A549 (cell line): ENCODE data around the gene PRMT5. TPM values are rescaled to one million over a fixed set of nuclear protein-coding genes. Genes with fewer than 3 reads are reported as not detected.
A peak's percentile ranks its signal among the peaks of the same experiment; 100 is the strongest.

Experiments
- ATAC-seq, 2 experiments: fragments of 200-7000 bp in 1 of 2; fragments of >200 bp in 1 of 2; cut with Nextera tagmentation in 1 of 2; cut with Tn5 transposase in 1 of 2; 3 replicates each; pipeline versions ENCODE4 v1.8.0 to v1.9.1; 2018 to 2020; ENCODE audit warnings: mild to moderate bottlenecking in 1 of 2, moderate library complexity in 1 of 2
- CTCF ChIA-PET: fragments of 300-600 bp; sonication (Branson Sonifier 250); formaldehyde crosslinking; extraction: SDS; loops from one replicate; lab custom pipeline; 2021; ENCODE audit warnings: antibody characterized with exemption, inconsistent platforms; lab: Yijun Ruan, JAX
- POLR2A ChIA-PET: fragments of 350-600 bp; formaldehyde crosslinking; extraction: SDS; loops from one replicate; lab custom pipeline; 2021; ENCODE audit warnings: antibody characterized with exemption, inconsistent platforms; lab: Yijun Ruan, JAX
- DNase-seq, 2 experiments: peaks; one replicate each; pipeline versions ENCODE4 v3.0.0 to v3.0.0-alpha.2; 2011 to 2016; ENCODE audit warnings: low read depth in 1 of 2, low spot score in 1 of 2
- FAIRE-seq: peaks from 2 replicates; lab custom pipeline; 2011; peaks lifted over from hg19 to GRCh38; lab: Jason Lieb, UNC
- H3K27ac ChIP-seq, 2 experiments: fragments of >200 bp; sonication (Bioruptor Twin); formaldehyde crosslinking; 3 replicates each; pipeline ENCODE4 v1.5.1; 2016 to 2017
- H3K4me1 ChIP-seq: fragments of >200 bp; sonication (Bioruptor Twin); formaldehyde crosslinking; 3 replicates; pipeline ENCODE4 v1.6.1; 2016
- H3K4me2 ChIP-seq: fragments of >200 bp; sonication (Bioruptor Twin); formaldehyde crosslinking; 3 replicates; pipeline ENCODE4 v1.6.1; 2016
- H3K4me3 ChIP-seq: fragments of >200 bp; sonication (Bioruptor Twin); formaldehyde crosslinking; 3 replicates; pipeline ENCODE4 v1.5.1; 2016
- H3K9me3 ChIP-seq: fragments of >200 bp; sonication (Bioruptor Twin); formaldehyde crosslinking; 3 replicates; pipeline ENCODE4 v1.6.1; 2016
- BCL3 ChIP-seq: fragments of >200 bp; sonication (Bioruptor Twin); formaldehyde crosslinking; IDR thresholded peaks from 3 replicates; pipeline ENCODE4 v1.6.1; 2016
- CEBPB ChIP-seq, 2 experiments: fragments of >200 bp in 1 of 2; sonication (Bioruptor Twin) in 1 of 2; formaldehyde crosslinking in 1 of 2; IDR thresholded peaks; 2 replicates each; pipeline ENCODE4 v1.6.1; 2012 to 2016
- CHD2 ChIP-seq: fragments of 150-350 bp; IDR thresholded peaks from 2 replicates; pipeline ENCODE4 v1.6.1; 2014; ENCODE audit warnings: low read length; ENCODE audit not compliant: partially characterized antibody
- CHD4 ChIP-seq: fragments of 200-600 bp; sonication (generic); IDR thresholded peaks from 2 replicates; pipeline ENCODE4 v1.6.1; 2016; ENCODE audit warnings: antibody characterized with exemption, mild to moderate bottlenecking, borderline replicate concordance
- CTCF ChIP-seq: fragments of >200 bp; sonication (Bioruptor Twin); formaldehyde crosslinking; IDR thresholded peaks from 3 replicates; pipeline ENCODE4 v1.5.1; 2016
- E2F6 ChIP-seq: IDR thresholded peaks from 2 replicates; pipeline ENCODE4 v1.6.1; 2012; ENCODE audit warnings: low read depth, borderline replicate concordance
- EHF ChIP-seq: fragments of 250-450 bp; sonication (Bioruptor Pico); IDR thresholded peaks from 2 replicates; pipeline ENCODE4 v1.5.0; 2020; ENCODE audit warnings: mild to moderate bottlenecking
- EHMT2 ChIP-seq: fragments of 200-600 bp; sonication (generic); IDR thresholded peaks from 2 replicates; pipeline ENCODE4 v1.6.1; 2016; ENCODE audit warnings: antibody characterized with exemption, low read depth, mild to moderate bottlenecking, moderate library complexity
- EP300 ChIP-seq, 2 experiments: fragments of >200 bp; sonication (Bioruptor Twin); formaldehyde crosslinking; IDR thresholded peaks; 2 replicates in 1 of 2; 3 replicates in 1 of 2; pipeline ENCODE4 v1.6.1; 2016 to 2017
- GATA3 ChIP-seq: IDR thresholded peaks from 2 replicates; pipeline ENCODE4 v1.6.1; 2012; ENCODE audit warnings: borderline replicate concordance
- HOXA7 ChIP-seq: fragments of 250-450 bp; sonication (Bioruptor Pico); IDR thresholded peaks from 2 replicates; pipeline ENCODE4 v1.5.0; 2020; ENCODE audit warnings: mild to moderate bottlenecking, moderate library complexity
- HOXB5 ChIP-seq: fragments of 250-450 bp; sonication (Bioruptor Pico); IDR thresholded peaks from 2 replicates; pipeline ENCODE4 v1.5.0; 2020; ENCODE audit warnings: mild to moderate bottlenecking, moderate library complexity
- JUN ChIP-seq, 2 experiments: fragments of >200 bp; sonication (Bioruptor Twin); formaldehyde crosslinking; IDR thresholded peaks; 2 replicates in 1 of 2; 3 replicates in 1 of 2; pipeline ENCODE4 v1.6.1; 2016 to 2017
- MYC ChIP-seq: IDR thresholded peaks from 2 replicates; pipeline ENCODE4 v1.6.1; 2012; ENCODE audit warnings: mild to moderate bottlenecking, inconsistent platforms, low read length, improper control_type of control experiment, borderline replicate concordance
- NPAS2 ChIP-seq: fragments of 250-450 bp; sonication (Bioruptor Pico); IDR thresholded peaks from 2 replicates; pipeline ENCODE4 v1.8.0; 2022; ENCODE audit warnings: mild to moderate bottlenecking, moderate library complexity, borderline replicate concordance
- PBX3 ChIP-seq: IDR thresholded peaks from 2 replicates; pipeline ENCODE4 v1.6.1; 2012
- RAD21 ChIP-seq, 2 experiments: fragments of >200 bp in 1 of 2; sonication (Bioruptor Twin) in 1 of 2; formaldehyde crosslinking in 1 of 2; IDR thresholded peaks in 1 of 2; conservative IDR thresholded peaks in 1 of 2; 2 replicates in 1 of 2; 3 replicates in 1 of 2; pipeline ENCODE4 v1.6.1; 2012 to 2018; ENCODE audit warnings: inconsistent platforms in 1 of 2
- SMC3 ChIP-seq: fragments of >200 bp; sonication (Bioruptor Twin); formaldehyde crosslinking; IDR thresholded peaks from 3 replicates; pipeline ENCODE4 v1.6.1; 2018; ENCODE audit warnings: inconsistent platforms
- ZFP36 ChIP-seq: fragments of 450-650 bp; IDR thresholded peaks from 2 replicates; pipeline ENCODE4 v1.6.1; 2014; ENCODE audit warnings: borderline replicate concordance; ENCODE audit not compliant: partially characterized antibody
- ZSCAN20 ChIP-seq: fragments of 250-450 bp; sonication (Bioruptor Pico); IDR thresholded peaks from 2 replicates; pipeline ENCODE4 v1.8.0; 2022; ENCODE audit warnings: mild to moderate bottlenecking, moderate library complexity
- WGBS: methylation state at CpG from one replicate; pipeline ENCODE4 v1.1.6; 2017; ENCODE audit errors: missing lambda C conversion rate; 5-methylcytosine and 5-hydroxymethylcytosine counted together
- polyA plus RNA-seq, 4 experiments: library from polyadenylated mRNA; depleted of rRNA in 3 of 4; stranded (reverse); fragments of >200 nt; fragmentation: RNase III in 1 of 4; extraction: RNeasy Plus Mini Kit Qiagen cat#74134 plus additional on column Dnase treatment in 1 of 4; gene quantifications; 2 replicates in 3 of 4; 3 replicates in 1 of 4; pipeline ENCODE4 v1.2.3, GENCODE V29; 2011 to 2017
- TF ChIP-seq, protein P1 (sequence below): IDR thresholded peaks from 2 replicates; pipeline ENCODE4 v1.6.1; 2012

Gene PRMT5
- polyA plus RNA-seq, 2 of the 4 experiments (the other 2 are of a cell fraction), result 188 to 214 TPM

DNA sequence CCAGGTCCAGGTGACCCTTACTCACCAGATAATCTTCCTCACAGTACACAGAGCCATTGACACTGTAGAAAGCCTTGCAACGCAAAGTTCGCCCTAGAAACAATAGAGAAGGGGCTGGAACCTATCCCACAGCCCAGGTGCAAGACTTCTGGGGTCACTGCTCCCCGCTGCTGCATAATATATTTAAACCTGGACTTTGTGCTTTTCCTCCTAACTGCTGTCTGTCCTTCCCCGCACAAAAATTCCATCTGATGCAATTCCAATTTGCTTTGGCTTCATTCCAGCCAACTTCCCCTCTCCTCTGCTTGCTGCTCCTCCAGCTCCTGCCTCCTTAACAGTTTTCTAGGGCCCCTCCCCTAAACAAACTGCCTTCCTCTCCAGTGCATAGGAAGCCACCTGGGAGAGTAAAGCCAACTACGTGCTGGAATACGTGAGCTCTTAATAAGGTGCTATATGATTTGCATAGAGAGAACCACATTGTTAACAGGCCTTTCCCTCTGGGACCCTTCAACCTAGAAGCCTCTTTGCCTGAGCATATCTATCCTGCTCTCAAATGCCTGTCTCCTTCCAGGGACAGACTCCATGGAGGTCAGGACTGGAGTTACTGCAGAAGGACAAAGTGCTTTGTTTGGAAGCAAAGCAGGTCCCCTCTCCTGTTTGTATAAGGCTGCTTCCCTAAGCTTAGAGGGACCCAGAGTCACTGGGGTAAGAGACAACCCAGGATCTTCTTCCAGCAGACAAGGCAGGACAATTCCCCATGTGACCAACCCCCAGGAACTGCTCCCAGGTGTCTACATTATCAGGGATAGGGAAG, 47.7 kb upstream of the PRMT5 start:
- peak overlapping the region; percentile 96 for H3K4me2 ChIP-seq
- 3% methylated on average over 6 of the region's 6 CpGs for WGBS
- H3K4me3 ChIP-seq, result peak overlapping the region; percentile 89
- TF ChIP-seq EP300 (IDR thresholded peaks at IDR 0.05) (peak; percentile 23 to 49; a peak in 2 of 5 replicates), CEBPB (IDR thresholded peaks at IDR 0.05) (peak; percentile 30 to 92; a peak in 2 of 4 replicates), HOXA7 (CRISPR knock-in tag) (no peak), GATA3 (peak; percentile 71), ZFP36 (no peak), JUN (IDR thresholded peaks at IDR 0.05) (peak in 1 of 2 experiments; percentile 71; a peak in 3 of 5 replicates), HOXB5 (CRISPR knock-in tag) (no peak)
- TF ChIP-seq, protein P1, sequence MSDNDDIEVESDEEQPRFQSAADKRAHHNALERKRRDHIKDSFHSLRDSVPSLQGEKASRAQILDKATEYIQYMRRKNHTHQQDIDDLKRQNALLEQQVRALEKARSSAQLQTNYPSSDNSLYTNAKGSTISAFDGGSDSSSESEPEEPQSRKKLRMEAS, result peak; percentile 59
- ATAC-seq, result peak in 1 of 2 experiments; percentile 15; a peak in 3 of 6 replicates
- H3K9me3 ChIP-seq, result no peaks in the 10 kb centered on the region
- H3K4me1 ChIP-seq, result peaks cover 75% of the 10 kb centered on the region
- POLR2A ChIA-PET, result interaction anchor here (0.6 to 2.1 kb wide), 10 partner anchors 11 to 118 kb away, joined by 3 to 21 read pairs (median 6); partner anchors contain the start of genes ACIN1, C14orf119, HAUS4 and PRMT5
- peak overlapping the region; percentile 98 to 100 for H3K27ac ChIP-seq
- DNase-seq, result peak; percentile 31 to 83
- FAIRE-seq, result no peak
- CTCF ChIA-PET, result interaction anchor here (0.8 to 34.0 kb wide), 12 partner anchors 9 to 420 kb away, joined by 3 to 1206 read pairs (median 4); partner anchors contain the start of genes AJUBA, CDH24, HAUS4 and OR6J1

DNA sequence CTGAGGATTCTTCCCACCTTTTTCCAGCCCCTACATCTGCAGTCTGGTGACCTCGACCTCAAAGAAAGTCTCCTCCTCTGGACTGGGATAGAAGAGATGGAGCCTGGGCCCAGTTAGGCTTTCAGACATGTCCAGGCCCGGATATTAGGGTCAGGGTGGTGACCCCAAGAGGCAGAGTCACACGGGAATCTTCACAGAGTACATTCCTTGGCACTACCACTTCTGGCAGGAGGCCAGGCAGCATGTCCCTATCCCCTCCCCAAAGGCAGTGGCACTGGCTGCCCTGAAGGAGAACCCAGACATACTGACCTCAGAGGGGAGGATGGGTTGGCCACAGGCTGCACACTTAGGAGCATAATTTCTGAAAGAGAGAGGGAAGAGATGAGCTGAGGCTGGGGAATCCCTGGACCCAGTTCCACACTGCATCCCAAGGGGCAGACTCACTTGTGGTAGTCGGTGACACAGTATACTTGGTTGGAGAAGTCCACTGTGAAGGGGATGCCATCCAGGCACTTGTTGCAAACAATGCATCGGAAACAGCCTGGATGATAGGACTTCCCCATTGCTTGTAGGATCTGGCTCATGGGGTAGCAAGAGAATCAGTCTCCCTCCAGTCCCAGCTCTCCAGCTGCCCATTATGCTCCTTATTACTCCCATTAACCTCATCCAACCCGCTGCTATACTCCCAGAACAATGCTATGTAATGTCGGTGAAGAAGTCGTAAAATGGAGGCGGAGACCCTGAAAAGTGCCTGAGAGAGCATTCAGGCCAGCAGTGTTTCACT, 45.5 kb upstream of the PRMT5 start:
- Histone ChIP-seq H3K27ac (peak overlapping the region; percentile 98 to 100), H3K9me3 (no peaks in the 10 kb centered on the region), H3K4me2 (peak overlapping the region; percentile 96), H3K4me1 (peaks cover 75% of the 10 kb centered on the region), H3K4me3 (peak overlapping the region; percentile 9; the same call in 1 of the 3 replicates)
- DNase-seq, result peak in 1 of 2 experiments; percentile 23
- CTCF ChIA-PET, result interaction anchor here (0.6 to 34.0 kb wide), 9 partner anchors 11 to 404 kb away, joined by 3 to 1206 read pairs (median 26); partner anchors contain the start of genes AJUBA, CDH24, HAUS4 and PRMT5
- TF ChIP-seq EHF (no peak), RAD21 (conservative IDR thresholded peaks at IDR 0.05 in 1 of 2, IDR thresholded peaks at IDR 0.05 in 1 of 2) (no peak)
- no peak for ATAC-seq
- FAIRE-seq, result no peak
- 53% methylated on average over 9 of the region's 9 CpGs for WGBS
- POLR2A ChIA-PET, result interaction anchor here (0.6 to 3.3 kb wide), 2 partner anchors 8 to 84 kb away, joined by 3 to 33 read pairs; partner anchors contain the start of gene AJUBA

DNA sequence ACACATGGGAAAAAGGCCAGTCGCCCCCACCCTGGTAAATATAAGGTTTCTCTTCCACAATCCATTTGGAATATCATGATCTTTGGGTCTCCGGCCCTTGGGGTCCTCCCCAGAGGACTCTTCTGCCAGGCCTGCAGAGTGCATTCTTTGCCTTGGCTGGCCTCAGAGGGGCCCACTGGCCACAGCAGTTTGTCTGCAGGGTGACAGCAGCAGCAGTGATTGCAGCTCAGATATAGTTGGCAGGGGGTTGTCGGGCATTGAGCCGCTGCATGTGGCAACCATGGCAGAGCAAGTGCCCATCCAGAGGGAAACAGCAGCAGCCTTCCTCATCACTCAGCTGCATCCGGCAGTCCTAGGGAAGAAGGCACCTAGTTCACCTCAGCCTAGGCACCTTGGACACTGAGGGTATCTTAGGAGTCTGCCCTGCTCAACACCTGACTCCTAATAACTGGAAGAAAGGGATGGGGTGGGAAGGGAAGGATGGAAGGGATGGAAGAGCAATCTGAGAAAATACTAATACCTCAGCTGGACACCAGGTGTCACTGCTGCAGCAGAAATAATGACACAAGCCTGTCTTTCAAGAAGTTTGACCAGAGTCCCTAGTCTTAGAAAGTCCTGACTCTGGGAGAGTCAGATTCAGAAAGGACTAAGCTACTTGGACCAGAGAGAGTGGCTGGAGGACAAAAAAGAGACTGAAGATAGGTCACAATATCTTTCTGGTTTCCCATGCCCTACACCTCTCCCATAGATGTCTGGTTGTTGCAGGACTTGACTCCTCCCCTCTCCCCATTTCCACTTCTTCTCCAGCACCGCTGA, 44.2 kb upstream of the PRMT5 start:
- H3K4me1 ChIP-seq, result peaks cover 63% of the 10 kb centered on the region
- no peak for FAIRE-seq
- TF ChIP-seq RAD21 (conservative IDR thresholded peaks at IDR 0.05 in 1 of 2, IDR thresholded peaks at IDR 0.05 in 1 of 2), result peak; percentile 86 to 87
- TF ChIP-seq EHMT2, result no peak
- no peak for TF ChIP-seq PBX3
- no peak for TF ChIP-seq CHD4
- TF ChIP-seq BCL3, result no peak
- no peak for TF ChIP-seq CHD2
- no peak for TF ChIP-seq EHF
- TF ChIP-seq CTCF, result peak; percentile 83
- no peak for TF ChIP-seq E2F6
- TF ChIP-seq NPAS2 (CRISPR knock-in tag), result no peak
- no peak for TF ChIP-seq ZSCAN20 (CRISPR knock-in tag)
- peak; percentile 68 for TF ChIP-seq SMC3
- no peak for TF ChIP-seq MYC
- peak overlapping the region; percentile 96 for H3K4me2 ChIP-seq
- DNase-seq, result peak; percentile 63 to 79
- ATAC-seq, result peak; percentile 24 to 45
- H3K4me3 ChIP-seq, result no peak overlapping the region
- H3K27ac ChIP-seq, result peak overlapping the region; percentile 98 to 100
- ChIA-PET POLR2A (interaction anchor here (1.3 to 3.3 kb wide), 3 partner anchors 9 to 16 kb away, joined by 9 to 33 read pairs (median 13); partner anchors contain the start of genes AJUBA and HAUS4), CTCF (interaction anchor here (0.7 to 34.0 kb wide), 25 partner anchors 10 to 417 kb away, joined by 3 to 1206 read pairs (median 6); partner anchors contain the start of genes AJUBA, CDH24, HAUS4 and PRMT5)
- 81% methylated on average over 3 of the region's 6 CpGs for WGBS
- H3K9me3 ChIP-seq, result no peaks in the 10 kb centered on the region
